NT2/D1 (cell line): ENCODE measurements around the gene MUC15.

Source experiments
- DNase-seq: peaks from one replicate; pipeline ENCODE4 v3.0.0-alpha.2; 2011; ENCODE audit warnings: low read depth, low spot score
- H3K27me3 ChIP-seq: 2 replicates; pipeline ENCODE4 v1.6.0; 2011; ENCODE audit warnings: mild to moderate bottlenecking; ENCODE audit not compliant: insufficient read length, insufficient read depth
- H3K36me3 ChIP-seq: 2 replicates; pipeline ENCODE4 v1.6.1; 2011; ENCODE audit warnings: mild to moderate bottlenecking, low read length, mixed read lengths; ENCODE audit not compliant: insufficient read depth, insufficient read length
- H3K4me1 ChIP-seq: 2 replicates; pipeline ENCODE4 v1.5.1; 2011; ENCODE audit not compliant: insufficient read depth, insufficient read length
- H3K4me3 ChIP-seq: 2 replicates; pipeline ENCODE4 v1.5.1; 2011; ENCODE audit warnings: low read depth; ENCODE audit not compliant: insufficient read length
- H3K9ac ChIP-seq: 2 replicates; pipeline ENCODE4 v1.6.0; 2011; ENCODE audit warnings: low read depth; ENCODE audit not compliant: insufficient read length
- H3K9me3 ChIP-seq: 2 replicates; pipeline ENCODE4 v1.5.1; 2011; ENCODE audit warnings: mild to moderate bottlenecking, low read length; ENCODE audit not compliant: insufficient read depth
- SUZ12 ChIP-seq: IDR thresholded peaks from 2 replicates; pipeline ENCODE4 v1.6.1; 2011; ENCODE audit not compliant: insufficient read length, insufficient read depth; ENCODE audit errors: extremely low read depth
- YY1 ChIP-seq: IDR thresholded peaks from 2 replicates; pipeline ENCODE4 v1.6.1; 2011; ENCODE audit not compliant: insufficient read length, insufficient read depth
- ZNF274 ChIP-seq: IDR thresholded peaks from 2 replicates; pipeline ENCODE4 v1.6.1; 2011; ENCODE audit warnings: mild to moderate bottlenecking, low read depth, low read length

The MUC15 gene, protein sequence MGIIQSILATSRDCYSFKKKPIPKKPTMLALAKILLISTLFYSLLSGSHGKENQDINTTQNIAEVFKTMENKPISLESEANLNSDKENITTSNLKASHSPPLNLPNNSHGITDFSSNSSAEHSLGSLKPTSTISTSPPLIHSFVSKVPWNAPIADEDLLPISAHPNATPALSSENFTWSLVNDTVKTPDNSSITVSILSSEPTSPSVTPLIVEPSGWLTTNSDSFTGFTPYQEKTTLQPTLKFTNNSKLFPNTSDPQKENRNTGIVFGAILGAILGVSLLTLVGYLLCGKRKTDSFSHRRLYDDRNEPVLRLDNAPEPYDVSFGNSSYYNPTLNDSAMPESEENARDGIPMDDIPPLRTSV

DNA sequence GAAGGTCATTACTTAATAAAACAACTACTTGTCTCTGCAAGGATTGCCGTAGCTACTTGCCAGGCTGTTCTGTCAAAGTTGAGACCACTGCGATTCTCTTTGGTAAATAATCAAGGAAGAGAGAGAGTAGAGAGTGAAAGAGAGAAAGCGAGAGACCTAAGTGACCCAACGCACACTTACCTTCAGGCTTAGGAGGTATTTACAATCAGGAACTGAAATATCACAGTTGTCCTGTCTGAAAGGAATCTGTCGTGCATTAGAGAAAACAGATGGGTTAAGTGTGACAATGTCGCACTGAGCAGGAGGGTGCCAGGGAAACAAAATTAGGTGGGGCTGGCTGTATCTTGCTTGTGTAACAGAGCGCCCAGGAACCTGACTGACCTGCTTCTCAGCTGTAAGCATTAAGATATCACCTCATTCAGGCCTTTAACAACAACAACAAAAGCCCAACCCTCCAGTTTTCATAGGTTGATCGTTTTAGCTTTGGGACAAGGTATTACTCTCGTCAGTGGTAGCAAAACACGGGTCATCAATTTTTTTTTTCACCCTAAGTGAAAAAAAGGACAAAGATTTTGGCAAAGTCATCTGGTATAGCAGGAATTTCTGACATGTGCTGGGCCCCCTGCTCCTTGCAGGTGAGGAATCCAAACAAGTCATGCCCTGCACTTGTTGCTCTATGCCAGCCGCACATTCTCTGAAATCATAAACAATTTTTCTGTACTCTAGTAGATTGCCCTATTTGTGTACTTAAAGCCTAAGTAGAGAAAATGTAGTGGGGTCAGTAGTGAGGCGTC is at the start of gene MUC15:
TSS of gene MUC15 (minus strand) at position 403 of the 794 bp plus-strand sequence. CDS start 5,169 bp downstream, outside the sequence.
- TF ChIP-seq SUZ12, result no peak
- TF ChIP-seq YY1, result no peak
- TF ChIP-seq ZNF274, result no peak
- H3K27me3 ChIP-seq, result no peaks in the 10 kb centered on the region

DNA sequence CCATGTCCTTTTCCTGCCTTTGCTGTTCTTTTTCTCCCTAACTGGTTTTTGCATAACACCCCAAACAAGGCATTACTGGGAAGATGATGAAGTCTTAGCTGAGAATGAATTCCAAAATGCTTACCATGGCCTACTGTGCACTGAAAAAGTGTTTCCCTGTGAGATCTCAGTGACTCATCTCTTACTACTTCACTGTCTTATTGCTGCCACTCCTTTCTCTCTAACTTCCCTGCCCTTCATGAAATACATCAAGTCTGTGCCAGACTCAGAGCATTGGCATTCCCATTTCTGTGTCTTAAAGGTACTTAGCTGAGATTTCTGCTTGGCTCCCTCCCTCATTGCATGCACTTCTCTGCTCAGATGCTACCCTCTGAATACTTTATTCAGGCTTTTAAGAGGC is 49.1 kb upstream of the MUC15 start:
- no peaks in the 10 kb centered on the region for H3K36me3 ChIP-seq
- no peak overlapping the region for H3K9ac ChIP-seq
- H3K4me1 ChIP-seq, result no peaks in the 10 kb centered on the region

More for the DNA sequence above, at the start of gene MUC15:
- H3K9ac ChIP-seq, result no peak within 1 kb of the TSS
- no peak within 1 kb of the TSS for H3K4me3 ChIP-seq
- H3K9me3 ChIP-seq, result no peaks in the 10 kb centered on the region
- no peak for DNase-seq
- H3K4me1 ChIP-seq, result peaks cover 4% of the 10 kb centered on the region
- H3K36me3 ChIP-seq, result no peaks in the 10 kb centered on the region

DNA sequence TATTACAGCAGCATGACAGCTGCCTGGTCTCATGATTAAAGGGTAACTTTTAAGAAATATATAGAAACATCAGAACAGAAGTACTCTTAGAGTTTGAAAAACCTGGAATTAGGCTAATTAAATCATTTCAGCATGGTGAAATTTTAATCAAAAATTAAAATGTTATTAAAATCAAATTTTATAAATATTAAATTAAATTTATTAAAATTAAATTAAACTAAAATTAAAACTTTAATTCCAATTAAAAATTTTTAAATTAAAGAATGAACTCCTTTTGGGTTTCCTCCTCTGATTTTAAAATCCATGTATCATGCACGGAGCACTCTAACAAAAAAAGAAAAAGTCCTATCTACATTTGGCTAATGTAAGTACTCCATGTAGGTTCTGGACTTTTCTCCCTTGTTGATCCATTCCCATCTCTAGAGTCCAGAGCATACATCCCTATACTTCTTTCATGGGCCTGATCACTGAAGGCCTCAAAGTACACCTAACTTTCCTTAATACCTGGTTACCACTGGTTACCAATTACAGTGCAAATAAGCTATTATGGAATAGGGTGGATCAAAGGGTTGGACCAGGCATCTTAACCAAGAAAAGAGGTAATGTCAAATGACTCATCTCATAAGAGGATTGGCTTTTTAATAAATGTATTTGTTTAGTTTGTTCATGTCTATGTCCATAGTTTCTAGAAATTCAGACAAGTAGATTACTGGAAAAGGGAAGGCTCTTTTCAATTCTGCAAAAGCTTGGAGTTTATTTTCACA is 48.4 kb upstream of the MUC15 start:
- no peak for DNase-seq
- Histone ChIP-seq H3K4me1 (no peaks in the 10 kb centered on the region), H3K9me3 (no peaks in the 10 kb centered on the region), H3K36me3 (no peaks in the 10 kb centered on the region), H3K27me3 (no peaks in the 10 kb centered on the region), H3K9ac (no peak overlapping the region), H3K4me3 (no peak overlapping the region)
- TF ChIP-seq SUZ12, result no peak
- no peak for TF ChIP-seq ZNF274
- no peak for TF ChIP-seq YY1

More for the DNA sequence above, 49.1 kb upstream of the MUC15 start:
- no peak for DNase-seq
- H3K27me3 ChIP-seq, result no peaks in the 10 kb centered on the region
- H3K4me3 ChIP-seq, result no peak overlapping the region
- H3K9me3 ChIP-seq, result no peaks in the 10 kb centered on the region
- no peak for TF ChIP-seq ZNF274
- no peak for TF ChIP-seq SUZ12
- TF ChIP-seq YY1, result no peak

DNA sequence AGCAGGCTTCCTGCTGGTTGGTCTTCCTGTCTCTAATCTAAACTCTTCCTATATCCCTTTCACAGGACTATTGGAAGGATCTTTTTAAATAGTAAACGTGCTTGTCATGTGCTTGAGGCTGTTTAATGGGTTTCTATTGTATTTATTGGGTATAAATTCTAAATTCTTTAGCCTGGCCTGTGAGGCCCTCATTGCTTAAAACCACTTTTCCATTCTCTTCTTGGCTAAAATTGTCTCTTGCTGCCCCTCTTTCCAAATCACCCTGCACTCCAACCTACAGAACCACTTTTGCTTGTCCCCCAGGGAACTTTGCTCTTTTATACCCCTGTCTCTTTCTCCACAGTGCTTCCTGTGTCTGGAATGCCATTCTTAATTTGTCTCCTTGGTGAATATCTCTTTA is 46.4 kb upstream of the MUC15 start:
- Histone ChIP-seq H3K4me1 (no peaks in the 10 kb centered on the region), H3K9ac (no peak overlapping the region), H3K9me3 (no peaks in the 10 kb centered on the region), H3K4me3 (no peak overlapping the region), H3K27me3 (no peaks in the 10 kb centered on the region), H3K36me3 (no peaks in the 10 kb centered on the region)
- DNase-seq, result no peak
- TF ChIP-seq SUZ12 (no peak), YY1 (no peak), ZNF274 (no peak)

DNA sequence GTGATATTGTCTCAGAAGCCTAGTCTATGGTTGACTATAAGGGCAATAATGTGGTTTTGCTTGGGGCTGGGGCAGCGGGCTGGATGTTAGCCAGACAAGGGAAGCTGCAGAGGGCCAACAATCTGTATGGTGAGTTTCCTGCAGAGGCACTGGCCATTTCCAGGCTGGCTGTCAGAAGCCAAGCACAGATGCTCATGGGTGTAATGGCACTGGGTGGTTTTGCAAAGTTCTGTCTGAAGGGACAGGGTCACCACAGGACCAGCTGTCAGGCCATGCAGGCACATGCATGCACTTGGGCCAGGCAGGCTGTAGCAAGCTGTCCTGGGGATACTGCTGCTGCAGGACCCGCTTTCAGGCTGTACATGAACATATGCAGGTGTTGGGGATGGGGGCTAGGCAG is 41.7 kb upstream of the MUC15 start:
- no peak overlapping the region for H3K4me3 ChIP-seq
- no peak for DNase-seq
- no peaks in the 10 kb centered on the region for H3K36me3 ChIP-seq
- H3K27me3 ChIP-seq, result no peaks in the 10 kb centered on the region
- H3K4me1 ChIP-seq, result no peaks in the 10 kb centered on the region
- no peak overlapping the region for H3K9ac ChIP-seq
- H3K9me3 ChIP-seq, result no peaks in the 10 kb centered on the region
- TF ChIP-seq SUZ12, result no peak
- TF ChIP-seq YY1, result no peak
- TF ChIP-seq ZNF274, result no peak

DNA sequence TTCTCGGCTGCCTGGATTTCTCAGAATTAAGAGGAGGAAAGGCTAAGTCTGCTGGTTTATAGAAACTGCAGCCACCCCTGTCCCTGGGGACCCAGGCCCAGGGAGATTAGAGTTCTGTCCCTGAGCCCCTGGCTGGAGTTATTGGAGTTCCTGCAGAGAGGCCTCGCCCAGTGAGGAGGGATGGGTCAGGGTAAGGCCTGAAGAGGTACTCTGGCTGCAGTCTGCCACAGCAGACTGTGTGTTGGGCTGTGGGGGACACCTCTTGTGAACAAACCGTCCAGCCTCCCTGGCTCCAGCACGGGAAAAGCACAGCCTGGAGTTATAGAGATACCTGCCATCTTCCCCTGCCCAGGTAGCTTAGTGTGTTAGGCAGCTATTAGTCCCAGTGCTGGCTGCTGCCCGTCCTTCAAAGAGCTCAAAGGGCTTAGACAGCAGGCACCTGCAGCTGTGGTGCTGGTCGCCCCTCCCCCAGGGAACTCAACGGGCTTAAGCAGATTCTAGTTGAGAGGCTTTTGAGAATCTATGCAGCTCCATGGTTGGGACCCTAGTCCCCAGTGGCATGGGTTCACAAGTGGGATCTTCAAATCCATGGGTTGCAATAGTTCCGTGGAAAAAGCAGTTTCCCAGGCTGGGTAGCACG is 36.6 kb upstream of the MUC15 start:
- TF ChIP-seq YY1 (no peak), ZNF274 (no peak), SUZ12 (no peak)
- Histone ChIP-seq H3K9ac (no peak overlapping the region), H3K36me3 (no peaks in the 10 kb centered on the region), H3K27me3 (no peaks in the 10 kb centered on the region), H3K9me3 (no peaks in the 10 kb centered on the region), H3K4me1 (no peaks in the 10 kb centered on the region), H3K4me3 (no peak overlapping the region)
- DNase-seq, result no peak
